Measurements from ENCODE around the gene CLDND1. TPM values are rescaled to one million over a fixed set of nuclear protein-coding genes. Genes with fewer than 3 reads are reported as not detected.

CLDND1 gene
- total RNA-seq, 1 donor, result 64.6 TPM

GRCh38 chr3:98521897-98522543 is 682 bp downstream of the CLDND1 start:
- peak; percentile 19 to 62 (median 51) for DNase-seq (ENCODE audit: low read depth in 2 of 3, low spot score in 2 of 3)

GRCh38 chr3:98519351-98519750 is 3.4 kb downstream of the CLDND1 start:
- DNase-seq (ENCODE audit: low read depth in 2 of 3, low spot score in 2 of 3), result no peak

- DNase-seq (ENCODE audit: low read depth in 2 of 3, low spot score in 2 of 3), result no peak
These were observed 3.9 kb downstream of the CLDND1 start for GRCh38 chr3:98518816-98519215.

- no peak for DNase-seq (ENCODE audit: low read depth in 2 of 3, low spot score in 2 of 3)
These were observed 7.8 kb downstream of the CLDND1 start for GRCh38 chr3:98514948-98515347.

GRCh38 chr3:98513736-98514135 is 9.0 kb downstream of the CLDND1 start:
- no peak for DNase-seq (ENCODE audit: low read depth in 2 of 3, low spot score in 2 of 3)

- no peak for DNase-seq (ENCODE audit: low read depth in 2 of 3, low spot score in 2 of 3)
These were observed 9.6 kb downstream of the CLDND1 start for GRCh38 chr3:98513091-98513511.

GRCh38 chr3:98512576-98512975 is 10.1 kb downstream of the CLDND1 start:
- no peak for DNase-seq (ENCODE audit: low read depth in 2 of 3, low spot score in 2 of 3)

GRCh38 chr3:98508582-98508981 is 14.1 kb downstream of the CLDND1 start:
- no peak for DNase-seq (ENCODE audit: low read depth in 2 of 3, low spot score in 2 of 3)

GRCh38 chr3:98504539-98504938 is 18.2 kb downstream of the CLDND1 start:
- no peak for DNase-seq (ENCODE audit: low read depth in 2 of 3, low spot score in 2 of 3)

GRCh38 chr3:98501863-98502576 is 20.7 kb downstream of the CLDND1 start:
- no peak for DNase-seq (ENCODE audit: low read depth in 2 of 3, low spot score in 2 of 3)

- no peak for DNase-seq (ENCODE audit: low read depth in 2 of 3, low spot score in 2 of 3)
These were observed 21.4 kb downstream of the CLDND1 start for GRCh38 chr3:98501270-98501669.

GRCh38 chr3:98500019-98500418 is 22.7 kb downstream of the CLDND1 start:
- no peak for DNase-seq (ENCODE audit: low read depth in 2 of 3, low spot score in 2 of 3)

GRCh38 chr3:98497381-98497780 is 25.3 kb downstream of the CLDND1 start, which contains the start of gene OR5K2:
Gene OR5K2 (plus strand): TSS chr3:98497681. CDS start chr3:98497681, 0 bp downstream.
- no peak for DNase-seq (ENCODE audit: low read depth in 2 of 3, low spot score in 2 of 3)

- no peak for DNase-seq (ENCODE audit: low read depth in 2 of 3, low spot score in 2 of 3)
These were observed 39.1 kb downstream of the CLDND1 start for GRCh38 chr3:98483626-98484025.

- no peak for DNase-seq (ENCODE audit: low read depth in 2 of 3, low spot score in 2 of 3)
These were observed 39.8 kb downstream of the CLDND1 start for GRCh38 chr3:98482717-98483482.

Small RNAs within 50 kb of the gene (small RNA-seq; reads per million reads assigned to genes)
- not detected for gene RPL38P4

Other genes with a start within 250 kb of the CLDND1 start
- gene OR5H2, start 240.4 kb downstream of the CLDND1 start, total RNA-seq, result not detected
- gene OR5K4, start 169.0 kb downstream of the CLDND1 start, total RNA-seq, result not detected
- gene OR5K3, start 132.2 kb downstream of the CLDND1 start, total RNA-seq, result not detected
- not detected for gene OR5K1, start 59.7 kb downstream of the CLDND1 start, total RNA-seq
- not detected for gene OR5K2, start 25.2 kb downstream of the CLDND1 start, total RNA-seq
- gene GPR15, start 9.1 kb upstream of the CLDND1 start, total RNA-seq, result not detected
- gene CPOX, start 70.7 kb upstream of the CLDND1 start, total RNA-seq, result 20.5 TPM
- gene ST3GAL6, start 240.4 kb upstream of the CLDND1 start, total RNA-seq, result 2.7 TPM